ENCODE data around the gene FUNDC2. TPM values are rescaled to one million over a fixed set of nuclear protein-coding genes. Genes with fewer than 3 reads are reported as not detected.

FUNDC2 gene
- total RNA-seq, 4 donors from 2014 or later, result 65.8 to 110 (median 83.7) TPM

DNA sequence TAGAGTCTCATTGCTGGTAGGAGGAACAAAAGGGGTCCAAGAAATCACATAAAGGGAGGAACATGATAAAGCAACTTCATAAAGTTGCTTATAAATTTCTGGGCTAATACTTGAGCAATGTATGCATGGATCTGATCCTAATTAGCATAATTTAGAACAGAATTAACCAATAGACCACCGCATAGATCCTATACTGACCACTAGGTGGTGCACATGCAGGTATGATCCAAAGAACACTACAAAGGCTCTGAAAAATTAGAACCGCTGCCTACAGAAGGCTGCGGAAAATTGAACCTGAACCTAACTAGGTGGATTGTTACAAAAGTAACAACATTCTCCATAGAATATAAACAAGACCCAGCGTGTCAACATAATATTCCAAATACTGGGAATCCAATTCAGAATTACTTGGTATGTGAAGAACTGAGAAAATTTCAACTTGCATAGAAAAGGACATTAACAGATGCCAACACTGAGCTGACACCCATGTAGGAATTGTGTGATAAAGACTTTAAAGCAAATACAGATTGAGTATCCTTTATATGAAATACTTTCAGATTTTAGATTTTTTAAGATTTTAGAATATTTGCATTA lies 67.9 kb downstream of the FUNDC2 start:
- ATAC-seq (ENCODE audit: low FRiP score) (no peak), DNase-seq (ENCODE audit: low spot score) (no peak)
- TF ChIP-seq, protein P1, sequence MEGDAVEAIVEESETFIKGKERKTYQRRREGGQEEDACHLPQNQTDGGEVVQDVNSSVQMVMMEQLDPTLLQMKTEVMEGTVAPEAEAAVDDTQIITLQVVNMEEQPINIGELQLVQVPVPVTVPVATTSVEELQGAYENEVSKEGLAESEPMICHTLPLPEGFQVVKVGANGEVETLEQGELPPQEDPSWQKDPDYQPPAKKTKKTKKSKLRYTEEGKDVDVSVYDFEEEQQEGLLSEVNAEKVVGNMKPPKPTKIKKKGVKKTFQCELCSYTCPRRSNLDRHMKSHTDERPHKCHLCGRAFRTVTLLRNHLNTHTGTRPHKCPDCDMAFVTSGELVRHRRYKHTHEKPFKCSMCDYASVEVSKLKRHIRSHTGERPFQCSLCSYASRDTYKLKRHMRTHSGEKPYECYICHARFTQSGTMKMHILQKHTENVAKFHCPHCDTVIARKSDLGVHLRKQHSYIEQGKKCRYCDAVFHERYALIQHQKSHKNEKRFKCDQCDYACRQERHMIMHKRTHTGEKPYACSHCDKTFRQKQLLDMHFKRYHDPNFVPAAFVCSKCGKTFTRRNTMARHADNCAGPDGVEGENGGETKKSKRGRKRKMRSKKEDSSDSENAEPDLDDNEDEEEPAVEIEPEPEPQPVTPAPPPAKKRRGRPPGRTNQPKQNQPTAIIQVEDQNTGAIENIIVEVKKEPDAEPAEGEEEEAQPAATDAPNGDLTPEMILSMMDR (IDR thresholded peaks at IDR 0.05), result peak in 1 of 3 donors; percentile 8

DNA sequence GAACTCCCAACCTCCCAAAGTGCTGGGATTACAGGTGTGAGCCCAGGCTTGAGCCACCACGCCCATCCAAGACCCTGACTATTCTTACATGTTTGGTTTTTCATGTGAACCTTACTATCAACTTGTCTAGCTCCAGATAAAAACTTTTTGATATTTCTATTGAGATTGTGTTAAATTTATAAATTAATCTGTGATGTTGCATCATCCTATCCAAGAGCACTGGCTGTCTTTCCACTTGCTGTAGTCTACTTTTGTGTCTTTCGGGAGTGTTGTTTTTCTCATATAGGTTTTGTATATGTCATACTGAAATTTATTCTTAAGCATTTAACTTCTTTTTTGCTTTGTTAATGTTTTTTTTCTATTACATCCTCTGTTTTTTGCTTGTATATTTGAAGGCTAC lies 79.3 kb downstream of the FUNDC2 start:
- TF ChIP-seq, protein P1 (IDR thresholded peaks at IDR 0.05), result no peak
- no peak for ATAC-seq (ENCODE audit: low FRiP score)
- DNase-seq (ENCODE audit: low spot score), result no peak

DNA sequence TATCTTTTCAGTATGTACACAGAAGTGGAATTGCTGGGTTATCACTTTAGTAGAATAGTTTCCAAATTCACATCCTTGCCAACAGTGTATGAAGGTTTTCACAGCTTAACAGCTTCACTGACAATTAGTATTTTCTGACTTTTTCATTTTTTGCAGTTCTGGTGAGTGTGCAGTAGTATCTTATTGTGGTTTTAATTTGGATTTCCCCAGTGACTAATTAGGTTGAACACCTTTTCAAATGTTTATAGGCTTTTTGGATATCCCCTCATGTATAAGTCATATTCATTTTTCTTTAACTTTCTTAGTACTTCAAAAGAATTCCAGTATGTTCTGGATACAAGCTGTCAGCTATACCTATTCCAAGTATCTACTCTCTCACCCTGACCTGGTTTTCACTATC lies 81.8 kb downstream of the FUNDC2 start:
- TF ChIP-seq, protein P1 (IDR thresholded peaks at IDR 0.05), result no peak
- DNase-seq (ENCODE audit: low spot score), result no peak
- no peak for ATAC-seq (ENCODE audit: low FRiP score)

Other genes with a start within 250 kb of the FUNDC2 start
- 100 to 1,000 TPM in 1 of 4 donors, 10 to 100 TPM in 3; 41.8 to 162 (median 45.5) TPM for gene MPP1, start 221.4 kb upstream of the FUNDC2 start, total RNA-seq
- gene SMIM9, start 192.2 kb upstream of the FUNDC2 start, total RNA-seq, result 1 to 10 TPM in 1 of 4 donors, not detected in 3; 7.3 TPM
- 1 to 10 TPM in 3 of 4 donors, under 1 TPM in 1; 0.63 to 9.7 (median 5.5) TPM for gene F8A1, start 140.5 kb upstream of the FUNDC2 start, total RNA-seq
- 100 to 1,000 TPM in 1 of 4 donors, 10 to 100 TPM in 3; 18.2 to 184 (median 26.2) TPM for gene F8, start 4.1 kb upstream of the FUNDC2 start, total RNA-seq
- gene CMC4, start 44.3 kb downstream of the FUNDC2 start, total RNA-seq, result 10 to 100 TPM; 11.0 to 24.9 (median 16.4) TPM
- 1 to 10 TPM in 2 of 4 donors, under 1 TPM in 2; 0.74 to 3.5 (median 1.9) TPM for gene MTCP1, start 44.3 kb downstream of the FUNDC2 start, total RNA-seq
- gene BRCC3, start 44.7 kb downstream of the FUNDC2 start, total RNA-seq, result 10 to 100 TPM in 3 of 4 donors, 1 to 10 TPM in 1; 8.4 to 11.0 (median 10.2) TPM
- 10 to 100 TPM; 22.2 to 30.4 (median 25.7) TPM for gene VBP1, start 189.6 kb downstream of the FUNDC2 start, total RNA-seq
- under 1 TPM; 0.19 to 0.37 (median 0.28) TPM for gene RAB39B, start 237.6 kb downstream of the FUNDC2 start, total RNA-seq

All from omental fat pad (tissue), 4 donors.